ENCODE measurements around the gene PRM2.

PRM2 gene

GRCh38 chr16:11312718-11313492, 36.6 kb upstream of the PRM2 start:
- DNase-seq (ENCODE audit: low read depth) = peak; percentile 44
- no peak for TF ChIP-seq CTCF (IDR thresholded peaks at IDR 0.05; ENCODE audit: low read depth, low read length, missing control alignments)
- in situ Hi-C loops (cut with HindIII; ENCODE audit: low sequenced_read_pairs) = no loop called here

GRCh38 chr16:11310997-11311561, 34.8 kb upstream of the PRM2 start:
- H3K4me3 ChIP-seq (ENCODE audit: low read depth, low read length) = no peak overlapping the region
- in situ Hi-C loops (cut with HindIII; ENCODE audit: low sequenced_read_pairs) = no loop called here
- no peak for DNase-seq (ENCODE audit: low read depth)
- TF ChIP-seq CTCF (IDR thresholded peaks at IDR 0.05; ENCODE audit: low read depth, low read length, missing control alignments) = no peak

More at GRCh38 chr16:11312718-11313492, 36.6 kb upstream of the PRM2 start:
- no peak overlapping the region for H3K4me3 ChIP-seq (ENCODE audit: low read depth, low read length)

GRCh38 chr16:11310634-11310977, 34.3 kb upstream of the PRM2 start:
- in situ Hi-C loops (cut with HindIII; ENCODE audit: low sequenced_read_pairs) = no loop called here
- no peak for TF ChIP-seq CTCF (IDR thresholded peaks at IDR 0.05; ENCODE audit: low read depth, low read length, missing control alignments)
- no peak overlapping the region for H3K4me3 ChIP-seq (ENCODE audit: low read depth, low read length)
- DNase-seq (ENCODE audit: low read depth) = no peak

- no peak for DNase-seq (ENCODE audit: low read depth)
- H3K4me3 ChIP-seq (ENCODE audit: low read depth, low read length) = no peak overlapping the region
- no peak for TF ChIP-seq CTCF (IDR thresholded peaks at IDR 0.05; ENCODE audit: low read depth, low read length, missing control alignments)
- in situ Hi-C loops (cut with HindIII; ENCODE audit: low sequenced_read_pairs) = no loop called here
These were observed 33.8 kb upstream of the PRM2 start for GRCh38 chr16:11309895-11310633.

GRCh38 chr16:11308493-11309283, 32.4 kb upstream of the PRM2 start:
- no peak overlapping the region for H3K4me3 ChIP-seq (ENCODE audit: low read depth, low read length)
- in situ Hi-C loops (cut with HindIII; ENCODE audit: low sequenced_read_pairs) = no loop called here
- TF ChIP-seq CTCF (IDR thresholded peaks at IDR 0.05; ENCODE audit: low read depth, low read length, missing control alignments) = no peak
- DNase-seq (ENCODE audit: low read depth) = no peak

Data from astrocyte of the cerebellum (primary cell).